HepG2 (cell line): ENCODE results near the gene FAM209B. TPM values are rescaled to one million over a fixed set of nuclear protein-coding genes. Genes with fewer than 3 reads are reported as not detected.
A peak's percentile ranks its signal among the peaks of the same experiment; 100 is the strongest.

Experiments
- ATAC-seq: fragments of 200-7000 bp; cut with Tn5 transposase; 3 replicates; pipeline ENCODE4 v1.9.1; 2020; ENCODE audit warnings: mild to moderate bottlenecking, moderate library complexity
- BruUV-seq: library from RNA; stranded (reverse); fragments of 400-500 nt; replicated peaks from 2 replicates; lab custom pipeline; 2021; lab: Mats Ljungman, UMichigan
- CTCF ChIA-PET: fragments of 300-600 bp; formaldehyde crosslinking; extraction: SDS; loops from one replicate; lab custom pipeline; 2021; ENCODE audit warnings: low total read pairs, inconsistent platforms, low intra/inter-chr PET ratio; lab: Yijun Ruan, JAX
- POLR2A ChIA-PET: fragments of 350-600 bp; sonication (Branson Sonifier 250); formaldehyde crosslinking; loops from one replicate; lab custom pipeline; 2020; ENCODE audit warnings: antibody characterized with exemption, inconsistent platforms; lab: Yijun Ruan, JAX
- DNase-seq: peaks from one replicate; pipeline ENCODE4 v3.0.0-alpha.2; 2015; ENCODE audit warnings: low spot score
- FAIRE-seq: peaks from 3 replicates; lab custom pipeline; 2011; peaks lifted over from hg19 to GRCh38; lab: Jason Lieb, UNC
- H2AFZ ChIP-seq: one replicate; pipeline ENCODE4 v1.6.1; 2011; ENCODE audit warnings: low read length, inconsistent platforms
- H3K27ac ChIP-seq: fragments of 300-600 bp; 3 replicates; pipeline ENCODE4 v1.8.0; 2011; ENCODE audit warnings: mixed run types, mild to moderate bottlenecking, mixed read lengths, low read length, inconsistent platforms; ENCODE audit not compliant: insufficient read depth; ENCODE audit errors: extremely low read length
- H3K27me3 ChIP-seq, 2 experiments: fragments of 200-600 bp in 1 of 2; 2 replicates in 1 of 2; 3 replicates in 1 of 2; pipeline versions ENCODE4 v1.6.0 to v1.8.0; 2011; ENCODE audit warnings: low read length in 2 of 2, mild to moderate bottlenecking in 2 of 2, moderate library complexity in 2 of 2, inconsistent platforms in 1 of 2; ENCODE audit not compliant: insufficient read depth in 2 of 2, control insufficient read depth in 1 of 2
- H3K36me3 ChIP-seq, 2 experiments: fragments of 200-600 bp in 1 of 2; replicated peaks in 1 of 2; 2 replicates in 1 of 2; 3 replicates in 1 of 2; pipeline versions ENCODE4 v1.5.1 to v1.8.0; 2011; ENCODE audit warnings: low read length in 2 of 2, inconsistent platforms in 1 of 2; ENCODE audit not compliant: insufficient read depth in 2 of 2, control insufficient read depth in 1 of 2
- H3K4me1 ChIP-seq: 2 replicates; pipeline ENCODE4 v1.5.1; 2012; ENCODE audit warnings: low read length, inconsistent platforms; ENCODE audit not compliant: insufficient read depth
- H3K4me2 ChIP-seq: 2 replicates; pipeline ENCODE4 v1.6.0; 2011; ENCODE audit warnings: low read depth, low read length, inconsistent platforms
- H3K4me3 ChIP-seq, 3 experiments: fragments of 200-600 bp in 1 of 3; sonication (generic), shearing (Covaris generic) in 1 of 3; replicated peaks in 1 of 3; 2 replicates each; pipeline ENCODE4 v1.5.1; 2011 to 2016; ENCODE audit warnings: low read length in 3 of 3, inconsistent platforms in 2 of 3, low read depth in 2 of 3, mild to moderate bottlenecking in 2 of 3, control low read depth in 1 of 3, mixed read lengths in 1 of 3; ENCODE audit not compliant: insufficient read depth in 1 of 3
- H3K79me2 ChIP-seq: one replicate; pipeline ENCODE4 v1.6.1; 2011; ENCODE audit warnings: low read length, inconsistent platforms; ENCODE audit not compliant: insufficient read depth
- H3K9ac ChIP-seq: 2 replicates; pipeline ENCODE4 v1.6.0; 2011; ENCODE audit warnings: mild to moderate bottlenecking, low read depth, low read length, inconsistent platforms; ENCODE audit not compliant: insufficient read depth
- H3K9me3 ChIP-seq: 2 replicates; pipeline ENCODE4 v1.5.1; 2012; ENCODE audit warnings: mild to moderate bottlenecking, low read length
- H4K20me1 ChIP-seq: 2 replicates; pipeline ENCODE4 v1.6.0; 2011; ENCODE audit warnings: inconsistent platforms, mild to moderate bottlenecking, low read length, moderate library complexity; ENCODE audit not compliant: insufficient read depth
- AGO2 ChIP-seq: fragments of 200-400 bp; formaldehyde crosslinking; optimal IDR thresholded peaks from 2 replicates; pipeline ENCODE3; 2017; ENCODE audit warnings: mild to moderate bottlenecking, low read depth, low read length, moderate library complexity
- FOXP4 ChIP-seq: sonication (generic); formaldehyde crosslinking; IDR thresholded peaks from 2 replicates; pipeline ENCODE4 v1.4.0; 2020; ENCODE audit warnings: missing genetic modification reagents
- HNRNPK ChIP-seq: fragments of 200-400 bp; formaldehyde crosslinking; IDR thresholded peaks from 2 replicates; pipeline ENCODE4 v1.6.1; 2018; ENCODE audit warnings: low read length, low read depth, moderate library complexity, mild to moderate bottlenecking; ENCODE audit not compliant: poor library complexity, severe bottlenecking
- ISL2 ChIP-seq: sonication (generic); formaldehyde crosslinking; IDR thresholded peaks from 2 replicates; pipeline ENCODE4 v1.5.0; 2020; ENCODE audit warnings: missing genetic modification reagents
- MEIS2 ChIP-seq: sonication (generic); formaldehyde crosslinking; IDR thresholded peaks from 2 replicates; pipeline ENCODE4 v1.9.0; 2021; ENCODE audit warnings: mild to moderate bottlenecking, missing genetic modification reagents
- NKX3-1 ChIP-seq: sonication (generic); formaldehyde crosslinking; IDR thresholded peaks from 2 replicates; pipeline ENCODE4 v1.5.0; 2020; ENCODE audit warnings: missing genetic modification reagents
- POLR2AphosphoS2 ChIP-seq: IDR thresholded peaks from 2 replicates; pipeline ENCODE4 v1.6.1; 2011; ENCODE audit warnings: low read depth, low read length, improper control_type of control experiment
- RAD21 ChIP-seq: fragments of 450-650 bp; formaldehyde crosslinking; IDR thresholded peaks from 2 replicates; pipeline ENCODE4 v1.5.0; 2020; ENCODE audit warnings: mild to moderate bottlenecking
- SALL1 ChIP-seq: sonication (generic); formaldehyde crosslinking; IDR thresholded peaks from 2 replicates; pipeline ENCODE4 v1.8.0; 2022; ENCODE audit warnings: mild to moderate bottlenecking, missing genetic modification reagents
- SP2 ChIP-seq: sonication (generic); formaldehyde crosslinking; IDR thresholded peaks from 2 replicates; pipeline ENCODE4 v1.5.1; 2020; ENCODE audit warnings: mild to moderate bottlenecking, missing genetic modification reagents
- ZBTB8A ChIP-seq: sonication (generic); formaldehyde crosslinking; IDR thresholded peaks from 2 replicates; pipeline ENCODE4 v1.4.0; 2020; ENCODE audit warnings: mild to moderate bottlenecking, low read depth, missing genetic modification reagents, borderline replicate concordance
- ZNF18 ChIP-seq: sonication (generic); formaldehyde crosslinking; IDR thresholded peaks from 2 replicates; pipeline ENCODE4 v1.8.0; 2022; ENCODE audit warnings: mild to moderate bottlenecking, missing genetic modification reagents; ENCODE audit not compliant: insufficient replicate concordance
- ZNF552 ChIP-seq: sonication (generic); formaldehyde crosslinking; IDR thresholded peaks from 2 replicates; pipeline ENCODE4 v1.9.0; 2022; ENCODE audit warnings: missing genetic modification reagents, mild to moderate bottlenecking, borderline replicate concordance
- ZNF580 ChIP-seq: IDR thresholded peaks from 2 replicates; pipeline ENCODE4 v1.6.1; 2016; ENCODE audit warnings: low read depth, borderline replicate concordance
- WGBS: methylation state at CpG from one replicate; pipeline ENCODE4 v1.1.6; 2017; ENCODE audit warnings: low lambda C conversion rate; 5-methylcytosine and 5-hydroxymethylcytosine counted together
- in situ Hi-C: cut with HindIII; loops from 2 replicates; pipeline ENCODE4 v1.10.0; 2017; ENCODE audit warnings: low pct_unique_long_range_greater_than_20kb; ENCODE audit not compliant: extremely low pct_ligation_motif_present
- intact Hi-C: fragments of 100-400 bp; cut with micrococcal nuclease; formaldehyde crosslinking; loops from one replicate; pipeline ENCODE4 v1.10.0; 2022; ENCODE audit not compliant: unreplicated experiment
- polyA plus RNA-seq, 8 experiments: library from polyadenylated mRNA; depleted of rRNA in 3 of 8; stranded (reverse) in 7 of 8; unstranded in 1 of 8; fragments of >200 nt; fragmentation: Illumina TruSeq in 4 of 8; extraction: Trizol in 4 of 8; gene quantifications; 2 replicates each; pipeline versions ENCODE4 v1.2.1 to v1.2.3, GENCODE V29; 2011 to 2016; ENCODE audit warnings: low read depth in 4 of 8, missing spikeins in 1 of 8, mixed read lengths in 1 of 8; ENCODE audit not compliant: insufficient read depth in 1 of 8
- total RNA-seq, 5 experiments: library from RNA; depleted of rRNA; stranded (reverse); fragments of >200 nt; fragmentation: Illumina TruSeq; extraction: Trizol; gene quantifications; 2 replicates each; pipeline ENCODE4 v1.2.3, GENCODE V29; 2016; ENCODE audit warnings: low read depth in 1 of 5

Gene FAM209B
- total and polyA plus RNA-seq, 2 of the 13 experiments (the other 11 are each of a cell fraction or from before 2014, with no cell fraction given), result 0.24 to 0.42 TPM

- Histone ChIP-seq H3K79me2 (no peaks in the 10 kb centered on the region), H3K4me1 (no peaks in the 10 kb centered on the region), H4K20me1 (no peaks in the 10 kb centered on the region), H3K27ac (no peak overlapping the region), H2AFZ (no peak overlapping the region), H3K9ac (no peak overlapping the region), H3K27me3 (no peaks in the 10 kb centered on the region), H3K36me3 (peaks cover 27 to 44% of the 10 kb centered on the region in 2 experiments; a peak in 4 of 5 replicates), H3K9me3 (peaks cover 16% of the 10 kb centered on the region; the same call in 1 of the 2 replicates), H3K4me3 (no peak overlapping the region), H3K4me2 (no peak overlapping the region)
- CTCF ChIA-PET, result no interaction called here
- no peak for FAIRE-seq
- POLR2A ChIA-PET, result no interaction called here
- no peak for ATAC-seq
- 94% methylated on average over 10 of the region's 10 CpGs for WGBS
- no TSS peak for BruUV-seq
- intact Hi-C loops, result no loop called here
- in situ Hi-C loops, result no loop called here
- TF ChIP-seq NKX3-1 (no peak), MEIS2 (CRISPR knock-in tag) (no peak), POLR2AphosphoS2 (peak; percentile 36; the same call in 1 of the 2 replicates), HNRNPK (no peak), AGO2 (peak; percentile 48), RAD21 (no peak), FOXP4 (CRISPR knock-in tag) (no peak), ZNF18 (no peak), SALL1 (CRISPR knock-in tag) (no peak), ZBTB8A (CRISPR knock-in tag) (no peak), ISL2 (CRISPR knock-in tag) (no peak), ZNF580 (CRISPR knock-in tag) (no peak), SP2 (CRISPR knock-in tag) (no peak), ZNF552 (CRISPR knock-in tag) (no peak)
- DNase-seq, result no peak
Measured at GRCh38 chr20:56520180-56520579, 12.9 kb upstream of the FAM209B start.
